Umbilical cord (tissue), 2 donors: ENCODE measurements around the gene KIRREL1. TPM values are rescaled to one million over a fixed set of nuclear protein-coding genes. Genes with fewer than 3 reads are reported as not detected.

Experiments
- DNase-seq: peaks from one replicate; pipeline ENCODE4 v3.0.0-alpha.2; 2015; ENCODE audit warnings: low spot score
- total RNA-seq: library from RNA; depleted of rRNA; stranded (reverse); fragments of >200 nt; gene quantifications from one replicate; pipeline ENCODE4 v1.2.3, GENCODE V29; 2014; ENCODE audit warnings: low replicate concordance; ENCODE audit not compliant: insufficient read depth

The KIRREL1 gene
- total RNA-seq, 1 donor from 2014 or later, result 89.1 TPM

GRCh38 chr1:158140764-158141192, 147.3 kb downstream of the KIRREL1 start:
- peak; percentile 82 for DNase-seq

GRCh38 chr1:158145173-158145719, 151.8 kb downstream of the KIRREL1 start:
- peak; percentile 78 for DNase-seq

- DNase-seq, result peak; percentile 12
Measured at GRCh38 chr1:158146165-158146564, 152.7 kb downstream of the KIRREL1 start.

GRCh38 chr1:158146739-158147138, 153.3 kb downstream of the KIRREL1 start:
- DNase-seq, result no peak

GRCh38 chr1:158147401-158147800, 154.0 kb downstream of the KIRREL1 start:
- no peak for DNase-seq

- no peak for DNase-seq
Measured at GRCh38 chr1:158147869-158148268, 154.4 kb downstream of the KIRREL1 start.

- peak; percentile 16 for DNase-seq
Measured at GRCh38 chr1:158148468-158148867, 155.0 kb downstream of the KIRREL1 start.

GRCh38 chr1:158149175-158149574, 155.7 kb downstream of the KIRREL1 start:
- no peak for DNase-seq

Other genes starting within 250 kb of the KIRREL1 start
- 1.2 TPM for gene FCRL2, start 216.5 kb upstream of the KIRREL1 start, total RNA-seq
- gene FCRL1, start 173.5 kb upstream of the KIRREL1 start, total RNA-seq, result 0.72 TPM
- not detected for gene CD5L, start 151.8 kb upstream of the KIRREL1 start, total RNA-seq
- gene CD1D, start 187.2 kb downstream of the KIRREL1 start, total RNA-seq, result 4.6 TPM